Peyer's patch (tissue), 4 donors: ENCODE measurements around the gene PFKFB3.

Experiments
- CTCF ChIP-seq, 6 experiments: fragments of 450-650 bp in 4 of 6; fragments of 200-600 bp in 2 of 6; sonication (generic) in 1 of 6; IDR thresholded peaks; one replicate each; pipeline ENCODE4 v1.5.1; 2017 to 2019; ENCODE audit warnings: antibody characterized with exemption in 6 of 6, mild to moderate bottlenecking in 3 of 6, moderate library complexity in 1 of 6
- POLR2A ChIP-seq, 2 donors: fragments of 450-650 bp; IDR thresholded peaks; one replicate each; pipeline ENCODE4 v1.5.1; 2017; ENCODE audit warnings: antibody characterized with exemption in 2 of 2, mild to moderate bottlenecking in 2 of 2, moderate library complexity in 2 of 2

DNA sequence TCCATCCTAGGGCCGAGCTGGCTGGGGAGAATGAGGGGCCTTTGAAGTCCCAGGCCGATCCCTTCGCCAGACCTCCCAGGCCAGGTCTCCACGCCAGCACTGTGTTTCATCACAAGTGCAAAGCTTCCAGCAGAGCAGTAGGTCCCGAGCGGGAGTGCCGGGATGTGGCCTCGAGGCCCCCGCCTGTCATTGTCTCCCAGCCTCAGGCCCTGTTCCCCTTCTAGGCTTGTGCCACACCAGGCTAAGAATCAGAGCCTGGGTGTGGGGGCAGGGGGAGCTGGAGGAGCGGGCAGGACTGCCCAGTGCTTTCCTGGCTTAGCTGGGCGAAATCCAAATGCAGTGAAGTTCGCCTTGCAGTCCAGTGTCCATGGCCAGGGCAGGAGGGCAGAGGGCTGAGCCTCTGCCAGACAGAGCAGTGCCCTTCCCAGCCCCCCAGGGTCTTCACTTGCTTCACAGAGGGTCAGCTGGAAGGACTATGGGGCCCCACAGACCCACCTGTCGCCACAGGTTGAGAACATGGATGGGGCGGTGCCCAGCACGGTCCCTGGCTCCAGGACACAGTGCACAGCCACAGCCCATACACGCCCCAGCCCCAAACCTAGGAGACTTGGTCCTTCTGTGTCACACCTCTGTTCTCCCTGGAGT, 20.2 kb upstream of the PFKFB3 start:
- TF ChIP-seq CTCF (IDR thresholded peaks at IDR 0.05) (no peak), POLR2A (IDR thresholded peaks at IDR 0.05) (no peak)
